Small intestine (tissue), 7 donors: ENCODE measurements around the gene KIAA0513. TPM values are rescaled to one million over a fixed set of nuclear protein-coding genes. Genes with fewer than 3 reads are reported as not detected.
A peak's percentile ranks its signal among the peaks of the same experiment; 100 is the strongest.

Experiments
- DNase-seq, 2 donors: peaks; one replicate each; pipeline versions ENCODE4 v3.0.0 to v3.0.0-alpha.2; 2013
- FAIRE-seq: peaks from 2 replicates; lab custom pipeline; 2012; peaks lifted over from hg19 to GRCh38; lab: Jason Lieb, UNC
- H3K27ac ChIP-seq, 3 donors: one replicate each; pipeline ENCODE4 v1.5.1; 2013; ENCODE audit warnings: low read length in 2 of 3, mild to moderate bottlenecking in 2 of 3, control low read depth in 1 of 3, inconsistent platforms in 1 of 3, low read depth in 1 of 3, moderate library complexity in 1 of 3
- H3K27me3 ChIP-seq, 3 donors: one replicate each; pipeline ENCODE4 v1.6.1; 2013; ENCODE audit warnings: low read length in 3 of 3, inconsistent platforms in 1 of 3; ENCODE audit not compliant: control insufficient read depth in 3 of 3, insufficient read depth in 3 of 3
- H3K36me3 ChIP-seq, 3 donors: one replicate each; pipeline ENCODE4 v1.6.1; 2013; ENCODE audit warnings: low read length in 3 of 3, inconsistent platforms in 1 of 3, low read depth in 1 of 3, mild to moderate bottlenecking in 1 of 3, moderate library complexity in 1 of 3; ENCODE audit not compliant: control insufficient read depth in 3 of 3, insufficient read depth in 2 of 3
- H3K4me1 ChIP-seq, 3 donors: one replicate each; pipeline ENCODE4 v1.6.1; 2013; ENCODE audit warnings: low read length in 2 of 3, inconsistent platforms in 1 of 3, low read depth in 1 of 3, mild to moderate bottlenecking in 1 of 3, moderate library complexity in 1 of 3; ENCODE audit not compliant: control insufficient read depth in 3 of 3, insufficient read depth in 2 of 3
- H3K4me3 ChIP-seq, 3 donors: one replicate each; pipeline ENCODE4 v1.5.1; 2013; ENCODE audit warnings: low read length in 3 of 3, control low read depth in 1 of 3, inconsistent platforms in 1 of 3, low read depth in 1 of 3, mild to moderate bottlenecking in 1 of 3, moderate library complexity in 1 of 3
- H3K9me3 ChIP-seq, 2 donors: one replicate each; pipeline ENCODE4 v1.6.1; 2013; ENCODE audit warnings: low read depth in 1 of 2, low read length in 1 of 2; ENCODE audit not compliant: control insufficient read depth in 2 of 2, insufficient read depth in 1 of 2
- WGBS, 3 donors: extraction: QIAGEN DNeasy Blood & Tissue Kit; methylation state at CpG; one replicate each; pipeline ENCODE4 v1.1.7; 2013; 5-methylcytosine and 5-hydroxymethylcytosine counted together
- polyA plus RNA-seq, 4 donors: library from polyadenylated mRNA; stranded (reverse) in 3 of 4; unstranded in 1 of 4; fragments of 200-250 nt in 3 of 4; fragments of 120-200 nt in 1 of 4; gene quantifications; one replicate each; pipeline versions ENCODE4 v1.2.1 to v1.2.3, GENCODE V29; 2013
- donor health status: healthy with polysubstance abuse.
- donor health status: control.
- donor health status: control.
- donor health status: Bipolar disorder and iron deficiency.
- donor health status: healthy.

The KIAA0513 gene
- polyA plus RNA-seq, 4 donors, result 2.9 to 8.1 (median 5.1) TPM

- Histone ChIP-seq H3K4me3 (no peak overlapping the region), H3K27me3 (peaks cover 0 to 3% (median 3%) of the 10 kb centered on the region in 3 donors), H3K36me3 (no peaks in the 10 kb centered on the region), H3K9me3 (no peaks in the 10 kb centered on the region), H3K4me1 (no peaks in the 10 kb centered on the region), H3K27ac (no peak overlapping the region)
- FAIRE-seq, result no peak
- 60 to 74% (median 71%) methylated on average over 9 of the region's 9 CpGs for WGBS, 3 donors
- no peak for DNase-seq
Observed at GRCh38 chr16:85096921-85097320, 69.3 kb downstream of the KIAA0513 start.

GRCh38 chr16:85098565-85098964 is 71.0 kb downstream of the KIAA0513 start:
- Histone ChIP-seq H3K4me3 (no peak overlapping the region), H3K27me3 (peaks cover 0 to 4% (median 3%) of the 10 kb centered on the region in 3 donors), H3K36me3 (no peaks in the 10 kb centered on the region), H3K4me1 (no peaks in the 10 kb centered on the region), H3K27ac (no peak overlapping the region), H3K9me3 (no peaks in the 10 kb centered on the region)
- 63 to 77% (median 72%) methylated on average over 10 of the region's 10 CpGs for WGBS, 3 donors
- DNase-seq, result no peak
- no peak for FAIRE-seq

- DNase-seq, result no peak
- 89 to 91% (median 91%) methylated on average over 10 of the region's 10 CpGs for WGBS, 3 donors
- FAIRE-seq, result no peak
- Histone ChIP-seq H3K27ac (no peak overlapping the region), H3K27me3 (peaks cover 0 to 6% (median 3%) of the 10 kb centered on the region in 3 donors), H3K36me3 (no peaks in the 10 kb centered on the region), H3K4me3 (no peak overlapping the region), H3K4me1 (no peaks in the 10 kb centered on the region), H3K9me3 (no peaks in the 10 kb centered on the region)
Observed at GRCh38 chr16:85100265-85100664, 72.7 kb downstream of the KIAA0513 start.

- WGBS, 3 donors, result 78 to 83% (median 82%) methylated on average over 11 of the region's 11 CpGs
Observed at GRCh38 chr16:85101956-85102630, 74.5 kb downstream of the KIAA0513 start.

GRCh38 chr16:85103114-85104079 is 75.8 kb downstream of the KIAA0513 start:
- WGBS, 3 donors, result 85 to 87% (median 86%) methylated on average over 23 of the region's 23 CpGs
- H3K9me3 ChIP-seq, result no peaks in the 10 kb centered on the region
- no peak overlapping the region for H3K4me3 ChIP-seq
- no peaks in the 10 kb centered on the region for H3K36me3 ChIP-seq
- H3K27me3 ChIP-seq, result peaks cover 0 to 3% (median 0%) of the 10 kb centered on the region in 3 donors
- no peaks in the 10 kb centered on the region for H3K4me1 ChIP-seq
- FAIRE-seq (no peak), DNase-seq (no peak)
- no peak overlapping the region for H3K27ac ChIP-seq

More at GRCh38 chr16:85101956-85102630, 74.5 kb downstream of the KIAA0513 start:
- Histone ChIP-seq H3K9me3 (no peaks in the 10 kb centered on the region), H3K27ac (no peak overlapping the region), H3K4me3 (no peak overlapping the region), H3K27me3 (peaks cover 0 to 6% (median 0%) of the 10 kb centered on the region in 3 donors), H3K36me3 (no peaks in the 10 kb centered on the region), H3K4me1 (no peaks in the 10 kb centered on the region)
- DNase-seq (no peak), FAIRE-seq (no peak)

GRCh38 chr16:85104147-85104546 is 76.6 kb downstream of the KIAA0513 start:
- no peak for DNase-seq
- no peak for FAIRE-seq
- H3K36me3 ChIP-seq, result no peaks in the 10 kb centered on the region
- H3K4me1 ChIP-seq, result no peaks in the 10 kb centered on the region
- H3K27me3 ChIP-seq, result peaks cover 0 to 3% (median 0%) of the 10 kb centered on the region in 3 donors
- H3K27ac ChIP-seq, result no peak overlapping the region
- H3K4me3 ChIP-seq, result no peak overlapping the region
- 88 to 93% (median 93%) methylated on average over 12 of the region's 12 CpGs for WGBS, 3 donors
- H3K9me3 ChIP-seq, result no peaks in the 10 kb centered on the region

GRCh38 chr16:85104821-85105391 is 77.3 kb downstream of the KIAA0513 start:
- peak in 1 of 2 donors; percentile 53 for DNase-seq
- WGBS, 3 donors, result 41 to 64% (median 46%) methylated on average over 11 of the region's 11 CpGs
- Histone ChIP-seq H3K36me3 (no peaks in the 10 kb centered on the region), H3K4me1 (no peaks in the 10 kb centered on the region), H3K27ac (no peak overlapping the region), H3K27me3 (peaks cover 0 to 3% (median 0%) of the 10 kb centered on the region in 3 donors), H3K4me3 (no peak overlapping the region), H3K9me3 (no peaks in the 10 kb centered on the region)
- FAIRE-seq, result no peak

GRCh38 chr16:85105475-85105874 is 77.9 kb downstream of the KIAA0513 start:
- Histone ChIP-seq H3K9me3 (no peaks in the 10 kb centered on the region), H3K4me3 (no peak overlapping the region), H3K27me3 (peaks cover 0 to 3% (median 0%) of the 10 kb centered on the region in 3 donors), H3K36me3 (no peaks in the 10 kb centered on the region), H3K4me1 (no peaks in the 10 kb centered on the region), H3K27ac (no peak overlapping the region)
- 47 to 72% (median 56%) methylated on average over 5 of the region's 5 CpGs for WGBS, 3 donors
- FAIRE-seq (no peak), DNase-seq (no peak)
